ENCODE results near the gene DOK1.

The DOK1 gene

DNA sequence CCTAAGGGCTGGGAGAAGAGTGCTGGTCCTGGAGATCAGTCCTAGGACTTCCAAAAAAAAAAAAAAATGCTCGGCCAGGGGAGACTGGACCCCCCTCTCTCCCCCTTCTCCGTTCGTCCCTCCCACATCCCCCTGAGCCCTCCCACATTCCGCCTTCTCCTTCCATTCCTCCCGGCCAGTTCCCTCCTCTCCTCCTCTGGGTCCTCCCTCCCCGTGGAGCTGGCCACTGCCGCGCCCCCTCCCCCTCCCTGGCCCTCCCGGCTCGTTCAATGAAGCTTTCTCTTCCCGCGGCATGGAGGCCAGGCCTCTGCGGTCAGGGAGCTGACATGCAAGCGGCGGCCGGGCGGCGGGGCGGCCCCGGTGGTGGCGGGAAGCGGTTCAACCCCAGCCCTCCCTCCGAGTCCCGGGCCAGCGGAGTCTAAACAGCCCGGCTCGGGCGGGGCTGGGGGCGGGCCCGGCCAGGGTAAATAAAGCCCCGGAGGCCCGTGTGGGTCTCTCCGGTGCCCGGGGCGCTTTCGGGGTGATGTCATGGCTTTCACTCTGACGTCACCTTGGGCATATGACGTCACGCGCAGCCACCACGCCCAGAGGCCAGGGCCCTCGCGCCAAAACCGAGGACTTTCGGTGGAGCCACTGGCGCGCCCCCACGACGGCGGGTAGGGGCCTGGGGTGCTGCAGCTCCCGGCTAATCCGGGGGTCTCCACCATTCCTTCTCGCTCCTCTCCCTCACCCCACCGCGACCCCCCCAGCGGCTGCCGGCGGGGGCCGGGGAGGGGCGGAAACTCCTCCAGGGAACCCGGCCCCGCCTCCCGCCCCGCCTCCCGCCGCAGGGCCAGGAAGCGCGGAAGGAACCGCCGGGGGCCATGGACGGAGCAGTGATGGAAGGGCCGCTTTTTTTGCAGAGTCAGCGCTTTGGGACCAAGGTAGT lies at the start of gene DOK1, which contains the start of gene LOXL3:
Gene DOK1 (plus strand): TSS at position 829 of the 928 bp plus-strand sequence. CDS start 35 bp downstream, at position 864.
Gene LOXL3 (minus strand): TSS at position 51 of the 928 bp plus-strand sequence. CDS start 1,308 bp downstream, outside the sequence.
- DNase-seq, result peak; percentile 37 to 77

DNA sequence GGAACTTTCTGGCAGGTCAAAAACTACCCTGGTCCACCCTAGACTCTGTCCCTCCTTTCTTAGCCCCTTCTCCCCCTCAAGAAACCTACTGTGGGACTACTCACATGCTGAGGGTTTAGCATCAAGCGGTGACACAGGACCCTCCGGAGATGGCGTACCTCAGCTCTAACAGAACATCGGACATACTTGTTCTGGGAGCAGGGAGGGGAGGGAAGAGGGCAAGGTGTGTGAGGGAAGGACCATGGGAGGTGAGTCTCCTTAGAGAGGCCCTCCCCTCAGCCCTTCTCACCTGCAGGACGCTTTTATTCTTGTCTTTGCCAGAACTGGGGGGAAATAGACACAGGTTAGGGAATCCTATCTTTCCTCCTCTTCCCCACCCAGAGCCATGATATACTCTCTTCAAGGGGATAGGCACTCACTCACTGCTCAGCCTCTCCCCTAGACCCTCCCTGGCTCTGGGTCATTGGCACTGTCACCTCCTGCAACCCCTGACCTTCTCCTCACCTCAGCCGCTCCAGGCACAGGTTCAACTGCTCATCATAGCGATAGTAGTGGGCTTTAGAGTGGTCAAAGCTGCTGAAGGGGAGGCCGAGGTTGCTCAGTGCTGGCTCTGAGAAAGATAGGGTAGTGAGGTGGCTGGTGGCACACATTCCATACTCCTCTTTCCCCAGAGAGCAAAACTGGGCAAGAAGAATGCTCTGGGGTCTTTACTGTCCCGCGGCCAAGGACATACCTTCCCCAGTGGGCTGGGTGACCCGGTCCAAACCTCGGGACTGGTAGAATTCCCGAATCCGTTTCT lies 48.9 kb upstream of the DOK1 start:
- no peak for DNase-seq

DNA sequence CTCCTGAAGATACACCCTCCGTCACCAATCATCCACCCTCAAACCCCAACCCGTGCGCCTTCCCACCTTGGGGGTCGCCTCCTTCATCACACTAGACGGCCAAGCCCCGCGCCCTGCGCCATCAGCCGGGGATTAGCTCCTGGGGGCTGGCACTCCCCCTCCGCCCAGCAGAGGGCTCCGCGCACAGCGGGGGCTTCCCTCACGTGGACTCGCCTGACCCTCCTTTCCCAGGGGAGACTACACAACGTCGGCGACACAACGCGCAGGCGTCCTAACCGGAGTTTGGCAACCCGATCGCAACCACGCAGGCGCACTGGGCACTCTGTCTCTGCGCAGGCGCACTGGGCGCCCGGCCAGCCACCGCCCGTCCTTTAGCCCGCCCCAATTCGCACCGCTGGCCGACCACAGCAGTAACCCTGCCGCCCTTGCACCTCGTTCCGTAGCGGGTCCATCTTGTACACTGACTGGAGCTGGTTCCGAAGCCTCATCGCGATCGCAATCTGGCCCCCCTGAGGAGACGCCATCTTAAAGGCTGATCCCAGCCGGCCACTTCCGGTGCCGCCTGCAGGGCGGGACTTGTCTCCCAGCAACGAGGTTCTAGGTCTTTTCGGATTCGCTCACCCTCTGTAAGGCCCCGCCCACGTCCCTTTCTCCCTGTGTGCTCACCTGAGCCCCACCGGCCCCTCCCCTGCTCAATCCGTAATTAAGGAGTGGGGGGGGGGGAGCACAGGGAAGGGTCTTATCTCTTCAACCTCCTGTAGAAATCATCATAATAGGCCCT lies 47.2 kb upstream of the DOK1 start, which contains the start of gene PCGF1:
Gene PCGF1 (minus strand): TSS at position 551 of the 781 bp plus-strand sequence. CDS start 27 bp downstream, at position 524.
- peak; percentile 98 to 99 for DNase-seq

DNA sequence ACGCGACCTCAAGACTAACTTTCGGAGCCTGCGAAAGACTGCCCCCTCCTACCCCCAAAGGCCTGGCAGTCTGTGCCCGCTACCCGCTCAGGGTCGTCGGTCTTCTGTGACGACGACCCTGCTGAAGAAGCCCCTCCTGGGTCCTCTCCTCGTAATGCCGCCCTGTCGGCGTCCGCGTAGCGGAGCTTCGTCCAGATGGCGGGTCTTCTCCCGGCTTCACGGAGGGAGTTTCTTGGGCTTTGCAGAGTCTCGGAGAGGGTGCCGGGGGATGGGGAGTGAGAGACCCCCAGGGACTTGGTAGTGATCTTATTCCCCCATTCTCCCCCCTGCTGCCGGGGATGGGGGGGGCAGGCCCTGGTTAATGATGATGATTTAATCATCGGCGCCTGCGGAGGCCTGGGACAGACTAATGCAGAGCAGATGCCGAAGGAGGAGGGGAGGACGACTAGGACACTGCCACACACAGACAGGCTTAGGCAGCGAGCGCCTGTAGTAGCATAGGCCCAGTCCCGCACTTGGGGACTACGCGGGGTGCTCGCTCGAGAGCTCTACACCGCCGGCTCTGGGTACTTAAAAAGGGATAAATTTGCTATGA lies 46.5 kb upstream of the DOK1 start:
- peak; percentile 17 to 57 for DNase-seq

DNA sequence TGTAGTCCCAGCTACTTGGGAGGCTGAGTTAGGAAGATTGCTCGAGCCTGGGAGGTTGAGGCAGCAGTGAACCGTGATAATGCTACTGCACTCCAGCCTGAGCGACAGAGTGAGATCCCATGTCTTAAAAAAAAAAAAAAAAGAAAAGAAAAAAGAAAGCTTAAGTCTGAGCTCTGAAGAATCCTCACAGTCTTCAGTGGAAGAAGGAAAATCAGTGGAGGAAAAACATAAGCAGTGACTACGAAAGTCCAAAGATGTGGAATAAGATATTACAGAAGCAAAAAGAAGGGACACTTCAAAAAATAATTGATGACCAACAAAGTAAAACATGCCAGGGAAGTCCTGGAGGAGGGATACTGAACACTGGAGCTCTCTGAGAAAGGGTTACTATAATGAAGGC lies 44.2 kb upstream of the DOK1 start:
- DNase-seq, result no peak

DNA sequence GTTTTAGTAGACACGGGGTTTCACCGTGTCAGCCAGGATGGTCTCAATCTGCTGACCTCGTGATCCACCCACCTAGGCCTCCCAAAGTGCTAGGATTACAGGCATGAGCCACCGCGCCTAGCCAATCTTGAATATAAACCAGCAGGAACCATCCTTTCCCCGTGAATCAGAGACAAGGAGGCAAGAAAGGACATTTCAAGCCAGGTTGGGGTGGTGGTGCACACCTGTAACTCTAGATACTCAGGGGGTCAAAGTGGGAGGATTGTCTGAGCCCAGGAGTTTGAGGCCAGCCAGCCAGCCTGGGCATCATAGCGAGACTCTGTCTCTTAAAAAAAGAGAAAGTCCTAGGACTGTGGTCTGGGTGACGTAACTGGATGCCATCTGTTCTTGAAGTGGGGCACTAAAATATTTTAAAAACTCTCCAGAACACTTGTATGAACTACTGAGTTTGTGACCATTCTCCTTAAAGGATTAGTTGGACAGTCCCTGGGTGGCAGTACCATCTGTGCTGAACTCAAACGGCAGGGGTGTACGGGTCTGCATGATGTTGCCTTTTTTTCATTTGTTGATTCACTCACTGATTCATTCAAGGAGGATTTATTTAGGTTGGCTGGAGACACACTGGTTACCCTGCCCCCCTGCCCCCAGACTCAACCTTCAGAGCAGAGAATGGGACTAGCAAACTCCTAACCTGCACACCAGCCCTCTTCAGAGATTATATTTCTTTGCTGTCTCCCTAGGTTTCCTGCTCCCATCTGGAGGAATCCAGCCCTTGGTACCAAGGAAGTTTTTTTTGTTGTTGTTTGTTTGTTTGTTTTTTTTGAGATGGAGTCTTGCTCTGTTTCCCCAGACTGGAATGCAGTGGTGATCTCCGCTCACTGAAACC lies 43.2 kb upstream of the DOK1 start:
- no peak for DNase-seq

DNA sequence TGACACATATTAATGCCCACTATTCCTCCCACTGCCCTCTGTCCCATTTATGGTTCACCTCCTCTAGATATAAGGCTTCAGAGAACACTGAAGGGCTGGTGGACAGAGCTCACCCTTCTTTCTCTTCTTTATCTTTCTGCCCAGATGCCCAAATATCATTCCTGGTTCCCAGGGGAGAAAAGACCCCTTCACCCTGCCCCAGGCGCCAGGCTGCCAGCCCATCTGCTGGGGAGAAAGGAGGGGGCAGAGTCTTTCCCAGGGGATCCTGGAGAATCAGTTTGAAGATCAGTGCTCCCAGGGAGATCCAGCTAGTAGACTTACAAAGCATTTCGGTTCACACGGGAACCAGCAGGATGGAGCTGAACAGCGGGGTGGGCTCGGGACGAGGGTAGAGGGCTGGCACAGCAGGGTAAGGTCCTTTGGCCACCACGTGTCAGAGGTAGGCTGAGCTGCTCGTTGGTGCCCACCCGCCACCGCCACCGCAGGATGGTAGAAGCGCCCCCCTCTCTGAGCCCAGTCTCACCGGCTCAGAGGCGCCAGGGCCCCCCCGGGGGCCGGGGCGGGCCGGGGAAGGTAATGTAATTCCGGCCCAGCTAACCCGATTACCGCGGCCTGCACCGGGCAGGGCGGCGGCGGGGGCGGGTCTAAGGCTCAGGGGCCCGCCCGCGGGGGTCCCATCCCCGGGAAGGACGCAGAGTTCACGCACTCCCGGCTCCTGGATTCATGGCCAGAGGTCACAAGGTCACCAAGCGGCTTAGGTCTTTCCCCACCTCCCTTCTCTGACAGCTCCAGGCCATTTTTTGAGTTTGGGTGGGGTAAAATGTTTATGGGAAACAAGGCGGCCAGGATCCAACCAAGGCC lies 41.5 kb upstream of the DOK1 start:
- no peak for DNase-seq

DNA sequence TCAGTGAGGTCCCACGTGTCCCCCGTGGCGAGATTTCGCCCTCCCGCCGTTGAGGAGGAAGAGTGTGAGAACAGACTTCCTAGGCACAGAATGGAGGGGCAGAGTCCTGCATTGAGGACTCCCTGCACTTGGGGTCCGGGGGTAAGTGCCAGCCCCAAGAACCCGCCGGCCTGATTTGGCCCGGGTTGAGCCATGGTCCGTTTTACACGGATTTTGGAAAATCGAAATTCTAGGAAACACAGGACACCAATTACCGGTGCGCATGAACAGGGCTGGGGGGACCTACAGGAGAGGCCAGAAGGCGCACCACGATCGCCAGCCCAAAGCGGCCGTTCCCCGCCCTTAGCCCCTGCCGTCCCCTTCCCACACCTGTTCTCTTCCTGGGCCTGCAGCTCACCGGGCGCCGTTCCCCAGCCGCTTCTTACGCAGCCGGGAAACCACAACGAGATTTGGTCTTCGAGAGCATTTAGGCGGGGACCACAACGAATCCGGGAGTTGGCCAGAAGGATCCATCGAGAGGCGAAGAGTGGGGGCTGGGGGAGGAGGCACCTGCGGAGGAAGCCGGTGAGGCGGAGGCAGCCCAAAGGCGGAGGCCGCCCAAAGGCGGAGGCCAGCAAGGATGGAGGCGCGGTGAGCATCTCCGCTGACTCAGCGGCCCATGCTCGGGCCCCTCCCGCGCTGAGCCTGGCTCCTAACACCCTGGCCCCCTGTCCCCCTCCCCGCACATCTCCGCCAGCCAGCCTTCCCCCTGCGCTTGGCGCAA lies 40.7 kb upstream of the DOK1 start:
- DNase-seq, result peak in 1 of 2 experiments; percentile 65

DNA sequence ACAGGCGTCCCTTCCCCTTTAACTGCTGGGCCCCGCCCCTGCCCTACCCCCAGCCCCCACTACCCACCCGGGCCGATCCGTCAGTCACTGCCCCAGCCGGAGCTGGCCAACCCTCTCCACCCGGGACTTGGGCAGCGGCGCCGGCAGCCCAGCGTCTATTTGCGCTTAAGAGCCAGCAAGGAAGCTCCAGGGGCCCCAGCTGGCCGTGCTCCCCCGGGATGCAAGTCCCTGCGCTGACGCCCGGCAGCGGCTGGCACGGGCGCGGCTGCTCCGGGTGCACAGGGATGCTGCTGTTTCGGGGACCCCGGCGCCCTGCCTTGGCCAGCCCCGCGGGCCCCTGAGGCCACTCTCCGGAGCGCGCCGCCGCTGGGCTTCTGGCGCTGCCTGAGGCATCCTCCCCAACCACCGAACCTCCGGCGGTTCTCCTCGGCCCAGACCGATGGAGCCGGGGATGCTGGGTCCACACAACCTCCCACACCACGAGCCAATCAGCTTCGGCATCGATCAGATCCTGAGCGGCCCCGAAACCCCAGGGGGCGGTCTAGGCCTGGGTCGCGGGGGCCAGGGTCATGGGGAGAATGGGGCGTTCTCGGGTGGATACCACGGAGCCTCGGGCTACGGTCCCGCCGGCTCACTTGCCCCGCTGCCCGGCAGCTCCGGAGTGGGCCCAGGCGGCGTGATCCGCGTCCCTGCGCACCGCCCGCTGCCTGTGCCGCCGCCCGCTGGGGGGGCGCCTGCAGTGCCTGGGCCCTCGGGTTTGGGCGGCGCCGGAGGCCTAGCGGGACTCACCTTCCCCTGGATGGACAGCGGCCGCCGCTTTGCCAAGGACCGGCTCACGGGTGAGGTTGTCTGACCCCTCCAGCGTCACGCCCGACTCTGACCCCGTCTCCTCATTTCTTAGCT lies 39.9 kb upstream of the DOK1 start, which contains the start of gene TLX2:
Gene TLX2 (plus strand): TSS at position 83 of the 903 bp plus-strand sequence. CDS start 357 bp downstream, at position 440.
- DNase-seq, result peak in 1 of 2 experiments; percentile 63

DNA sequence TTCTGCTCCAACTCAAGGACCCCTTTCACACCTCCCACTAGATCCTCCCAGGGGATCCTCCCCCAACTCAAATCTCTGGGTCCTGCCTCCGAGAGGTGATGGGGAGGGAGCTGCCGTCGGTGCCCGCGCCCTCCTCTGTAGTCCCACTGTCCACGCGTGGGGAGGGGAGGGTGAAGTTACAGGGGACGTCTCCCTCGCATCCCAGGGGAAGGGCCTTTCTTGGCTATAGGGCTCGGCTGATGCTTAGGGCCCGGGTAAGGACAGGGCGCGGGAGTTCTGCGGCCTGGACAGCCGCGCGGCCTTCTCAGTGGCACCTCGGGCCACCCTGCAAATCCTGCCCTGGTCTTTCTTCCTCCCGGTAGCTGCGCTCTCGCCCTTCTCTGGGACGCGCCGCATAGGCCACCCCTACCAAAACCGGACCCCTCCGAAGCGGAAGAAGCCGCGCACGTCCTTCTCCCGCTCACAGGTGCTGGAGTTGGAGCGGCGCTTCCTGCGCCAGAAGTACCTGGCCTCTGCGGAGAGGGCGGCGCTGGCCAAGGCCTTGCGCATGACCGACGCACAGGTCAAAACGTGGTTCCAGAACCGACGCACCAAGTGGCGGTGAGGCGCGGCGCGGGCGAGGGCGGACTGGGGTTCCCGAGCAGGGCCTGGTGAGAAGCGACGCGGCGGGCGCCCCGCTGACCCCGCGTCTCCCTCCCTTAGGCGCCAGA lies 39.1 kb upstream of the DOK1 start:
- DNase-seq, result no peak

DNA sequence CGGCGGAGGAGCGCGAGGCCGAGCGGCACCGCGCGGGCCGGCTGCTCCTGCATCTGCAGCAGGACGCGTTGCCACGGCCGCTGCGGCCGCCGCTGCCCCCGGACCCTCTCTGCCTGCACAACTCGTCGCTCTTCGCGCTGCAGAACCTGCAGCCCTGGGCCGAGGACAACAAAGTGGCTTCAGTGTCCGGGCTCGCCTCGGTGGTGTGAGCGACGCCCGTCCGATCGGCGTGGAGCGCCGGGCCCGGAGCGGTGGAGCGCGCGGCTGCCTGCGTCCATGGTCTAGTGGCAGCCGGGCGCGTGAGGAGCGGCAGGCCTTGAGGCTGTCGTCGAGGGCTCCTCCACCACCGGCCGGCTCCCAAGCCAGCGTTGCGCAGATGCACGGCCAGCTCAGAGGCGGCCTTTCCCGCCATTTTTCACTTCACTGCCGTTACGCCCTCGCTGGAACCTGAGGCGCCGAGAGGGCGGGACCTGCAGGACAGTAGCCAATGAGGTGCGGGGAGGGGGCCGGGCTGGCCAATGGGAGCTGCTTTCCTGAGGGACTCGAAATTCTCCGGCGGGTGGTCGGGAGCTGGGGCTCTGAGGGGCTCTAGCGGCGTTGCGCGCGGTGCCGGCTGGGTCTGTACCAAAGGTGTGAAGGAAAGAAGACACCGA lies 38.4 kb upstream of the DOK1 start:
- DNase-seq, result peak; percentile 52 to 71

DNA sequence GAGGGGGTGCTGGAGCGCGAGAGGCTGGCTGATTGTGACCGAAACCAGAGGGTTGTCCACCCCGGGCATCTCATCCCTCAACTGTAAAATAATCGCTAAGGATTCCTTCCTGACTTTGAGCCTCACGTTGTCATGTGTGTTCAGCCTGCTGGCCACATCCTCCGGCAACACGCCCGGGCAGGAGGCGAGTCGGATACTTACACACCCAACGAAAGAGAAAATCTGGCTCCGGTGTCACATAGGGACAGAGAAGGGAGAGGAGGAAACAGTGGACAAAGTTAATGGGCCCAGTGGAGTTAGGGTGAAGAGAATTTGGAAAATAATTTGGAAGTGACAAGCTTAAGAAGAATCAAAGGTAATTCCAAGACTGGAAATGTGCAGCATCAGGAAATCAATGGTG lies 37.9 kb upstream of the DOK1 start:
- no peak for DNase-seq

DNA sequence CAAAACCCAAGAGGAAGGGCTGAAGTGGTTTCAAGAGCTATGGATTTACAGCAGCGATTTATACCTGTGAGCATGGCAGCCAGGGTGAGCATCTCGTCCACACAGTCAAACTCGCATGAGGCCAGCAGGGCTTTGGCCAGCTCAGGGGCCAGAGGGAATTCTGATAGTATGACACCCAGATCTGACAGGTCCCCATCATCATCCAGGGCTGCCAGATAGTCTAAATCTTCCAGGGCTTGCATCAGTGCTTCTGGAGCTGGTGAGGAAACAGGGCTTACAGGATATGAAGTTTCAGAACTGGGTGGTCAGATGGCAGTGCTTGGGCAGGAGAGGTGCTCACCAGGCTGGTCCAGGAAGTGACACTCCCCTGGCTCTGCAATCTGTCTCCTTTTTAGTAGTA lies 32.0 kb upstream of the DOK1 start:
- no peak for DNase-seq

DNA sequence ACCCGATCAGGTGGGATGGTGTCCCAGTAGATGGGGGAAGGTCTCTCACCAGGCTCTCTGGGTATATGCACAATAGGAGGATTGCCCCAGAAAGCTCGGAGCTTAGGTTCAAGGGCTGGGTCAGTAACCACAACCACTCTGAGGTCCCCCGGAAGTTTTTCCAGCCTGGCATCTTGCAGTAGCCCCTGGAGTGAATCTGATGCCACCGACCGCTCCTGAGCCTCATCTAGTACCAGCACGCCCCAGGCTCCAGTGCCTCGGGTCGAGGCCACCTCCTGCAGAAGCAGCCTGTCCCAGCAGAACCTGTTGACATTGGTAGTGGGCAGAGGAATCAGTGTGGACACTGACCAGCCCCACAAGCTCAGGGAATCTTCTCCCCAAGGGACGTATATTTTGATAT lies 30.5 kb upstream of the DOK1 start:
- no peak for DNase-seq

DNA sequence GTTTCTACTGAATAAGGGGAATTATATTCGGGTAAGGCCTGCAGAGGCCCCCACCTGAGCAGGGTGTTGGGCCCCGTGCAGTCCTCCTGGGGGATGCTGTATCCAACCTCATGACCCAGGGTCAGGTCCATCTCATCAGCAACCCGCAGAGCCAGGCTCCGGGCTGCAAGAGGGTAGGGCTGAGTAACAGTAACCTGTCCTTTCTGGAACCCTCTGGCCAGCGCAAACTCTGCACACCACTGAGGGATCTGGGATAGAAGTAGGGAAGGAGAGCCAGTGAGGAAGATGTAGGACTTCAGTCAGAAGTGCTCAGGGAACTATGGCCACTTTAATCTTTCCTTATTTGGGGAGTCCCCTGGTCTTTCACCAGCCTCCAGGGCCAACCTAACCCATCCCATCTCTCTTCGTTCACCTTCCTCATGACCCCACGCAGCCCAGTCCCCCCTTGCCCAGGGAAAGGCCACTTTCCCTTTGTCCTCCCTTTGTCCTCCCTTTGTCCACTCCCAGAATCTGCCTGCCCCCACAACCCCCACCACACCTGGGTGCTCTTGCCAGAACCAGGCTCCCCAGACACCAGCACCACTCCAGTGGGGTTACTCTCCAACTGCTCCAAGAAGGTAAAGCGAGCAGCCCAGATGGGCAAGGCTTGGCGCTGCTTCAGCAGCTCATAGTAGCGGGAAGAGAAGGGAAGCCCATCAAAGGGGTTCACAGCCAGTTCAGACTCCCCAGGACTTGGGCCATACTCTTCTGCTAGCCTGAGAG lies 29.4 kb upstream of the DOK1 start:
- DNase-seq, result no peak
